Glutamatergic neuron (in vitro differentiated cells): ENCODE data around the gene NECAP2. TPM values are rescaled to one million over a fixed set of nuclear protein-coding genes. Genes with fewer than 3 reads are reported as not detected.
A peak's percentile ranks its signal among the peaks of the same experiment; 100 is the strongest.
"Not testable (repeated sequence)": the region's sequence is repeated elsewhere in the genome, so short reads cannot be mapped to it uniquely, and the experiment has no call there.

ENCODE experiments used
- DNase-seq: peaks from one replicate; pipeline ENCODE4 v3.0.0; 2022
- H3K27ac Mint-ChIP-seq: one replicate; pipeline ENCODE4 v1.8.0; 2020; ENCODE audit warnings: mild to moderate bottlenecking, mixed read lengths, inconsistent platforms; ENCODE audit not compliant: unreplicated experiment
- H3K27me3 Mint-ChIP-seq: one replicate; pipeline ENCODE4 v1.8.0; 2020; ENCODE audit warnings: mild to moderate bottlenecking, moderate library complexity, mixed read lengths, inconsistent platforms; ENCODE audit not compliant: unreplicated experiment
- H3K36me3 Mint-ChIP-seq: one replicate; pipeline ENCODE4 v1.8.0; 2020; ENCODE audit warnings: mild to moderate bottlenecking, mixed read lengths, inconsistent platforms; ENCODE audit not compliant: unreplicated experiment
- H3K4me1 Mint-ChIP-seq: one replicate; pipeline ENCODE4 v1.8.0; 2020; ENCODE audit warnings: mild to moderate bottlenecking, low read depth, mixed read lengths, inconsistent platforms; ENCODE audit not compliant: unreplicated experiment
- H3K4me3 Mint-ChIP-seq: one replicate; pipeline ENCODE4 v1.8.0; 2020; ENCODE audit warnings: mild to moderate bottlenecking, mixed read lengths, inconsistent platforms; ENCODE audit not compliant: unreplicated experiment
- H3K9me3 Mint-ChIP-seq: one replicate; pipeline ENCODE4 v1.8.0; 2020; ENCODE audit warnings: mild to moderate bottlenecking, moderate library complexity, mixed read lengths, inconsistent platforms; ENCODE audit not compliant: unreplicated experiment
- total RNA-seq: library from RNA; stranded (reverse); fragmentation: NEBNext Ultra II Directional; extraction: Animal tissue kit (Norgen Biotek cat#: 25700); gene quantifications from one replicate; pipeline ENCODE4 v1.2.1, GENCODE V29; 2021; ENCODE audit not compliant: unreplicated experiment
- TF ChIP-seq, protein P1 (sequence below): fragments of 200-600 bp; sonication (generic); IDR thresholded peaks from one replicate; pipeline ENCODE4 v1.5.0; 2021; ENCODE audit not compliant: partially characterized antibody, unreplicated experiment

Gene NECAP2
- total RNA-seq, 1 donor from 2014 or later = 37.8 TPM

DNA sequence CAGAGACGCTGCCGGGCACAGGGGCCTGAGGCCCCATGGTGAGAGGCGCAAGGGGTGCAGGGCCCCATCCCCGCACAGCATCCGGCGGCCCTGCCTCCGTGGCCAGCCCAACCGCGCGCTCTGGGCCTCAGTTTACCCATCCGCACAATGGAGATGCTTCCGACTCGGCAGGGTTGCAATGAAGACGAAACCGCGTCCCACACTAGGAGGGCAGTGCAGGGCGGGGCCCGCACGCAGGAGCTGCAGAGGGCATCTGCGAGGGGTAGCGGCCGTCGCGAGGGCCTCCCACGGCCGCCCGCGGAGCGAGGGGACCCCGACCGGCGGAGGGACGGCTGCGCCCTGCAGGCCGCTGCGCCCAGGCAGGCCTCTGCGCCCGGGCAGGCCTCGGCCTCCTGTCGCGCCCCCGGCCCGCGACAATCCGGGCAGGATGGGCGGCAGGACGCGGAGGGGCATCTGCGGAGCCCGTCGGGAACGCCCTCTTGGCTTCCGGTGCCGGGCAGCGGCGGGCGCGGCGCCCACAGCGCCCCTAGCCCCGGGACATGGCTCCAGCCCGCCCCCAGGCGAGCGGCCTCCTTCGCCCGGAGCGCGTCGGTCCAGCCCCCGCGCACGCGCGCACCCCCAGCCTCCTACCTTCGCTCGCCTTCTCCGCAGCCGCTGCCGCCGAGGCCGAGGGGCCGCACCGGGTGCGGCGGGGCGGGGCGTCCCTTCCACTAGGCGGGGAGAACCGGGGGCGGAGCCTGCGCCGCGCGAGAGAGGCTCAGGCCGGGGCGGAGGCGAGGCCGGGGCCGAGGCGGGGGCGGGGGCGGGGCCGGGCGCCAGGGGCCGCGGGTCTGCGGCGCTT is 58.3 kb downstream of the NECAP2 start:
- H3K4me3 Mint-ChIP-seq = peak overlapping the region; percentile 86
- no peak overlapping the region for H3K27ac Mint-ChIP-seq
- peak; percentile 97 for DNase-seq
- TF ChIP-seq, protein P1, sequence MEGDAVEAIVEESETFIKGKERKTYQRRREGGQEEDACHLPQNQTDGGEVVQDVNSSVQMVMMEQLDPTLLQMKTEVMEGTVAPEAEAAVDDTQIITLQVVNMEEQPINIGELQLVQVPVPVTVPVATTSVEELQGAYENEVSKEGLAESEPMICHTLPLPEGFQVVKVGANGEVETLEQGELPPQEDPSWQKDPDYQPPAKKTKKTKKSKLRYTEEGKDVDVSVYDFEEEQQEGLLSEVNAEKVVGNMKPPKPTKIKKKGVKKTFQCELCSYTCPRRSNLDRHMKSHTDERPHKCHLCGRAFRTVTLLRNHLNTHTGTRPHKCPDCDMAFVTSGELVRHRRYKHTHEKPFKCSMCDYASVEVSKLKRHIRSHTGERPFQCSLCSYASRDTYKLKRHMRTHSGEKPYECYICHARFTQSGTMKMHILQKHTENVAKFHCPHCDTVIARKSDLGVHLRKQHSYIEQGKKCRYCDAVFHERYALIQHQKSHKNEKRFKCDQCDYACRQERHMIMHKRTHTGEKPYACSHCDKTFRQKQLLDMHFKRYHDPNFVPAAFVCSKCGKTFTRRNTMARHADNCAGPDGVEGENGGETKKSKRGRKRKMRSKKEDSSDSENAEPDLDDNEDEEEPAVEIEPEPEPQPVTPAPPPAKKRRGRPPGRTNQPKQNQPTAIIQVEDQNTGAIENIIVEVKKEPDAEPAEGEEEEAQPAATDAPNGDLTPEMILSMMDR = no peak
- H3K36me3 Mint-ChIP-seq = no peaks in the 10 kb centered on the region
- peaks cover 7% of the 10 kb centered on the region for H3K27me3 Mint-ChIP-seq
- H3K4me1 Mint-ChIP-seq = peaks cover 5% of the 10 kb centered on the region
- H3K9me3 Mint-ChIP-seq = peaks cover 4% of the 10 kb centered on the region

DNA sequence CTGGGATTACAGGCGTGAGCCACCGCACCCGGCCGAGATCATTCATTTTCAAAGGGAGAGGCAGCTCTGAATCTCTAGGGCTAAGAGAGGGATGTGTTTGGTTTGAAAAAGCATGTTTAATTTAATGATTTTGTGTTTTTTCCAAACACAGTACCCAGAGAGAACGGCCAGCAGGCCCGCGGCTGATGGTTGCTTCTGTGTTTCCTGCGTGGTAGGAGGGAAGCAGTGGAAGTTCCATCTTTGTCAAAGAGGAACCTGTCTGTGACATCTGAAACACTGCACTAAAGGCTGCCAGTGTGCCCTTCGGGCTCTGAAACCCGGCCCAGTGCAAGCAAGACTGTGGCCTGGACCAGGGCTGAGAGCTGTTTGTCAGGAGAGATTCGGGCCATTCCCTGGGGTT is 59.9 kb downstream of the NECAP2 start:
- not testable (repeated sequence) for H3K27me3 Mint-ChIP-seq, DNase-seq, H3K9me3 Mint-ChIP-seq, H3K4me1 Mint-ChIP-seq, H3K36me3 Mint-ChIP-seq
- peak overlapping the region; percentile 90 for H3K4me3 Mint-ChIP-seq
- peak overlapping the region; percentile 99 for H3K27ac Mint-ChIP-seq

DNA sequence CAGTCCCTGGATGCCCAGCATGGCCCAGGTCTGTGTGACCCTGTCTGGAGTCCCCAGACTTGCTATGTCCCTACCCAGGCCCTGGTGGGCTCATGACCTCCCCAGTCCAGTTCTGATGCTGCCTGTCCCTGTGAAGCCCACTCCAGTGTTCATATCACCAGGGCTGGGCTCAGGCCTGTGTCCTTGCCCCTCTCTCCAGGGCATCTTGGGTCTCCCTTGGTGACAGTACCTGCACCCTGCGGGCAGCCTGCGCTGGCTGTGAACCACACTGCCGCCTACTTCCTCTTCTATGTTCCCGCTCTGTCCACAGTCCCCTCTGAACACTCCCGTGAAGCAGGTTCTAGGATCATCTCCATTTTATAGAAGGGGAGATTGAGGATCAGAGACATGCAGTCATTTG is 60.5 kb downstream of the NECAP2 start:
- not testable (repeated sequence) for H3K27me3 Mint-ChIP-seq, H3K27ac Mint-ChIP-seq, H3K4me3 Mint-ChIP-seq, H3K9me3 Mint-ChIP-seq, DNase-seq, H3K36me3 Mint-ChIP-seq, H3K4me1 Mint-ChIP-seq

DNA sequence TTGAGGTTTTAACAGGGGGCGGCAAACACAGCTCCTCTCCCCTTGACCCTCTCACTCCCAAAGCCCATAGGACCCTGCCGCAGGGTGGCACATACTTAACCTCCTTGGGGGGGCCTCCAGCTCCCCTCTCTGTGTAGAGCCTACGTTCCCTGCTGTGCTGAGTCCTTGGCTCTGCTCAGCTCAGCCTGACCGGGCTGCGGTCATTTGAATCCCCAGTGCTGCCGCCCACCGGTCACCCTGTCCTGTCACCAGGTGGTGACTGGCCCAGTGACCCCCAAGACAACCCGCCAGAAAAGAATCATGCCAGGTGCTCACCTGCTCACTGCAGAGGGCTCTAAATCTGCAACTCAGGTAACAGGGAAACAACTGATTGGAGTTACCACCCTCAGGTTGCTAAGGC is 60.9 kb downstream of the NECAP2 start:
- not testable (repeated sequence) for H3K36me3 Mint-ChIP-seq, H3K9me3 Mint-ChIP-seq, H3K4me3 Mint-ChIP-seq, DNase-seq, H3K4me1 Mint-ChIP-seq, H3K27ac Mint-ChIP-seq, H3K27me3 Mint-ChIP-seq

DNA sequence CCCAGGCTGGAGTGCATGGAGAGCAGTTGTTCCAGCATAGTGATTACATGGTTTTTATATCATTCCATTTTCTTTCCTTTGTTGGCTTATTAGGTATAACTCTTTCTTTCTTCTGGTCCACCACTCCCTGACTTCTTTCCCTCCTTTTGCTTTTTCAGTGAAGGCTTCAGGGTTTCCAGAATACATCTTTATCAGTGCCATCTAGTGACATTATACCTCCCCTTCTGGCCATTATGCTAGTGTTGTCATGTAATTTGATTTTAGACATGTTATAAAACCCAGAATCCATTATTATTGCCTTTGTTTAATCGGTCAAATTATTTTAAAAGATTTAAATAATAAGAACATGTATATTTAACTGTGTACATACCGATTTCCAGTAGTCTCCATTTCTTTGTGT is 63.0 kb downstream of the NECAP2 start:
- Mint-ChIP-seq H3K4me1 (peaks cover 3% of the 10 kb centered on the region), H3K27ac (no peak overlapping the region), H3K27me3 (peaks cover 4% of the 10 kb centered on the region), H3K4me3 (no peak overlapping the region), H3K9me3 (peaks cover 4% of the 10 kb centered on the region), H3K36me3 (no peaks in the 10 kb centered on the region)
- TF ChIP-seq, protein P1 = no peak
- no peak for DNase-seq

DNA sequence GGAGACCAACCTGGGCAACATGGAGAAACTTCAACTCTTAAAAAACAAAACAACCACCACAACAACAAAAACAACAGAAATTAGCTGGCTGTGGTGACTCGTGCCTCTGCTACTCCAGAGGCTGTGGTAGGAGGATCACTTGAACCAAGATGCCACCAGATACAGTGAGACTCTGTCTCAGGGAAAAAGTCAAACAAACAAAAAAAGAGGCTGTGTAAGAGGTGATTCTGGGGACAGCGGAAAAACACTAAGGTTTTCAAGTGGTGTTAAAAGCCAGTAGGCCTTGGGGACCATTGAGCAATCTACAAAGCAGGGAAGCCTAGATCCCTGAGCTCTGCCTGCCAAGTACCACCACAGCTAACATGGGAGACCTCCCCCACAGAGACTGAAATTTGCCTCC is 65.3 kb downstream of the NECAP2 start:
- not testable (repeated sequence) for H3K27me3 Mint-ChIP-seq, H3K27ac Mint-ChIP-seq, DNase-seq, H3K9me3 Mint-ChIP-seq, H3K36me3 Mint-ChIP-seq, H3K4me1 Mint-ChIP-seq, H3K4me3 Mint-ChIP-seq

DNA sequence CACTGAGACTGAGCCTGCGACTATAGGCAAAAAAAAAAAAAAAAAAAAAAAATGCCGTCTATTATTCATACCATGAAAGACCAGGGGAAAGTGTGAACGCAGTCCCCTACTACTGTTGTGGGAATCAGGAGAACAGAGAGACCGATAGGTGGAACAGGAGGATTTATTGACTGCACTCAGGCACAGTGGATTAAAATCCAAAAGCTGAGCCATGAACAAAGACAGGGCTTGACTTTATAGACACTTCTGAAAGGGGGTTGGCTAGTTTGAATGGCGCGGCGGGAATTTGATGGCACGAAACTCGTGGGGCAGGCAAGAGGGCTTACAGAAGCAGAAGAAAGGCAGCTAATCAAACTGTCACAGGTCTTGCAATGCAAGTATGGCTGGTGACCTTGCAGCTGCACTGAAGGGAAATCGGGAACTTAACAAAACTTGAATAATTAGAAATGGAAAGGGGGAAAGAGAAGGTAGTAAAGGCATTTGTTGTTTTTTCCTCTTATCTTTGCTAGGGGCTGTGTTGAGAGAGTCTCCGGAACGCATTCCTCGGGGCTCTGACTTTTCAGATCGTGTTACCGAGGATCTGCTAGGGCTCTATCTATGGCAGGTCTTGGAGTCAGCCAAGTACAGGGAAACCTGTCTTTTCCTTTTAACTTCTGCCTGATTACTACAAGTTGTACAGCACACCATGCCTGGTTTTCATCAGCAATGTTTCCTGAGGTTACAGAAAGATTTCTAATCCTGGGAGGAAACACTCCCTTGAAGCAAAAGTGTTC is 66.0 kb downstream of the NECAP2 start:
- H3K27ac Mint-ChIP-seq, H3K4me1 Mint-ChIP-seq, H3K9me3 Mint-ChIP-seq, H3K27me3 Mint-ChIP-seq, DNase-seq, H3K36me3 Mint-ChIP-seq, H3K4me3 Mint-ChIP-seq: not testable (repeated sequence)

DNA sequence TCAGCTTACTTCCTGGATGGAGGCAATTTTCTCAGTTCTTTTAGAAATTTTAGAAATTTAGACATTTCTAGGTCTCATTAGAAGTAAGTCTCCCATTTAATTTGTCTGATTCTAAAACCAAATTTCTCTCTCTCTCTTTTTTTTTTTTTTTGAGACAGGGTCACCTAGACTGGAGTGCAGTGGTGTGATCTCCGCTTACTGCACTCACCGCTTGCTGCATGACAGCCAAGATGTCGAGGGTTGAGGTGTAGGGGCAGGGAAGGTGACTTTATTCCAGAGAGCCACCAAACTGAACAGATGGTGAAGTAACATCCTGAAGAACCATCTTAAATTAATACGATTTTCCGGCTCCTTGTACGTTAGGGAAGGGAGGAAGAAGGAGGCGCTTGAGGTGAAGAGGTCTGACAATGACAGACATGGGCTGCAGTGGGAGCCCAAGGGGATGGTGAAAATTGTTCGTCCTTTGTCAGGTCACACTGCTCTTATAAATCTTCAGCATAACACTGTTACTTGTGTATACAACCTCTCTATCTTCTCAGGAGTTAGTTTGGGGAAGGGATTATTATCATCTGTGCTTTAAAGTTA is 68.4 kb downstream of the NECAP2 start:
- H3K27ac Mint-ChIP-seq, H3K4me3 Mint-ChIP-seq, H3K27me3 Mint-ChIP-seq, H3K36me3 Mint-ChIP-seq, H3K9me3 Mint-ChIP-seq, H3K4me1 Mint-ChIP-seq: not testable (repeated sequence)
- DNase-seq = peak; percentile 56
